GM12891 (cell line): Measurements from ENCODE around the gene PRKACA.
"Not testable (repeated sequence)": the region's sequence is repeated elsewhere in the genome, so short reads cannot be mapped to it uniquely, and the experiment has no call there.

Experiments used
- PAX5 ChIP-seq: IDR thresholded peaks from 2 replicates; pipeline ENCODE4 v1.6.1; 2011; ENCODE audit warnings: low read length, moderate library complexity, mild to moderate bottlenecking; ENCODE audit not compliant: insufficient read depth, severe bottlenecking
- POLR2A ChIP-seq: IDR thresholded peaks from 2 replicates; pipeline ENCODE4 v1.6.1; 2011; ENCODE audit warnings: low read depth, low read length, control low read depth
- POLR2AphosphoS5 ChIP-seq: IDR thresholded peaks from 2 replicates; pipeline ENCODE4 v1.6.1; 2011; ENCODE audit warnings: low read depth, low read length, control low read depth
- POU2F2 ChIP-seq: IDR thresholded peaks from 2 replicates; pipeline ENCODE4 v1.6.1; 2011; ENCODE audit warnings: low read depth, mild to moderate bottlenecking, control low read depth, low read length, moderate library complexity
- SPI1 ChIP-seq: IDR thresholded peaks from 2 replicates; pipeline ENCODE4 v1.6.1; 2011; ENCODE audit warnings: low read depth, low read length, control low read depth
- TAF1 ChIP-seq: IDR thresholded peaks from 2 replicates; pipeline ENCODE4 v1.6.1; 2011; ENCODE audit warnings: low read depth, low read length, control low read depth

GRCh38 chr19:14047866-14048265, 69.7 kb downstream of the PRKACA start:
- TF ChIP-seq POLR2A, POLR2AphosphoS5, TAF1, SPI1, PAX5, POU2F2: not testable (repeated sequence)
